NCI-H146 treated with DMSO at 0.1 percent for 48 hours (cell line): ENCODE data around the gene NHS.

ENCODE experiments used
- DNase-seq: peaks from one replicate; lab custom pipeline; 2025; ENCODE audit not compliant: unreplicated experiment; lab: John Stamatoyannopoulos, UW

NHS gene

GRCh38 chrX:17616936-17617335 lies 241.9 kb downstream of the NHS start:
- DNase-seq: peak; percentile 78

GRCh38 chrX:17617806-17618205 lies 242.8 kb downstream of the NHS start:
- DNase-seq: no peak

GRCh38 chrX:17621566-17622270 lies 246.7 kb downstream of the NHS start:
- peak; percentile 41 for DNase-seq

- DNase-seq: no peak
Measured at GRCh38 chrX:17622331-17622730, 247.3 kb downstream of the NHS start.

GRCh38 chrX:17623750-17624149 lies 248.8 kb downstream of the NHS start:
- no peak for DNase-seq

GRCh38 chrX:17627026-17627425 lies 252.0 kb downstream of the NHS start:
- DNase-seq: no peak

GRCh38 chrX:17628976-17629375 lies 254.0 kb downstream of the NHS start:
- DNase-seq: no peak

GRCh38 chrX:17629519-17629918 lies 254.5 kb downstream of the NHS start:
- DNase-seq: no peak

- DNase-seq: no peak
Measured at GRCh38 chrX:17631647-17632046, 256.6 kb downstream of the NHS start.

- no peak for DNase-seq
Measured at GRCh38 chrX:17632942-17633341, 257.9 kb downstream of the NHS start.

GRCh38 chrX:17633546-17633945 lies 258.5 kb downstream of the NHS start:
- DNase-seq: no peak

GRCh38 chrX:17634542-17635207 lies 259.7 kb downstream of the NHS start:
- peak; percentile 84 for DNase-seq

- DNase-seq: peak; percentile 88
Measured at GRCh38 chrX:17635231-17635630, 260.2 kb downstream of the NHS start.

- no peak for DNase-seq
Measured at GRCh38 chrX:17637235-17637634, 262.2 kb downstream of the NHS start.

GRCh38 chrX:17638731-17639130 lies 263.7 kb downstream of the NHS start:
- DNase-seq: no peak

- no peak for DNase-seq
Measured at GRCh38 chrX:17642891-17643290, 267.9 kb downstream of the NHS start.

- no peak for DNase-seq
Measured at GRCh38 chrX:17643528-17643927, 268.5 kb downstream of the NHS start.

GRCh38 chrX:17644001-17644400 lies 269.0 kb downstream of the NHS start:
- no peak for DNase-seq

- DNase-seq: no peak
Measured at GRCh38 chrX:17654116-17654515, 279.1 kb downstream of the NHS start.

GRCh38 chrX:17655211-17656034 lies 280.4 kb downstream of the NHS start:
- no peak for DNase-seq

GRCh38 chrX:17656035-17656418 lies 281.0 kb downstream of the NHS start:
- no peak for DNase-seq

GRCh38 chrX:17656556-17656955 lies 281.6 kb downstream of the NHS start:
- DNase-seq: no peak
